Transverse colon (tissue), 4 donors: ENCODE results near the gene QKI.

Experiments
- CTCF ChIP-seq, 5 experiments: fragments of 200-600 bp in 3 of 5; fragments of 450-650 bp in 2 of 5; sonication (generic) in 3 of 5; IDR thresholded peaks; 1 replicate in 2 of 5; 2 replicates in 3 of 5; pipeline ENCODE4 v1.5.1; 2016 to 2017; ENCODE audit warnings: antibody characterized with exemption in 5 of 5, inconsistent platforms in 3 of 5, mild to moderate bottlenecking in 2 of 5, moderate library complexity in 1 of 5
- EP300 ChIP-seq: sonication (generic); formaldehyde crosslinking; IDR thresholded peaks from one replicate; pipeline ENCODE4 v1.6.1; 2017; ENCODE audit warnings: antibody characterized with exemption, low read depth
- POLR2AphosphoS5 ChIP-seq, 3 donors: sonication (generic); formaldehyde crosslinking; IDR thresholded peaks; one replicate each; pipeline ENCODE4 v1.6.1; 2016; ENCODE audit warnings: antibody characterized with exemption in 3 of 3

DNA sequence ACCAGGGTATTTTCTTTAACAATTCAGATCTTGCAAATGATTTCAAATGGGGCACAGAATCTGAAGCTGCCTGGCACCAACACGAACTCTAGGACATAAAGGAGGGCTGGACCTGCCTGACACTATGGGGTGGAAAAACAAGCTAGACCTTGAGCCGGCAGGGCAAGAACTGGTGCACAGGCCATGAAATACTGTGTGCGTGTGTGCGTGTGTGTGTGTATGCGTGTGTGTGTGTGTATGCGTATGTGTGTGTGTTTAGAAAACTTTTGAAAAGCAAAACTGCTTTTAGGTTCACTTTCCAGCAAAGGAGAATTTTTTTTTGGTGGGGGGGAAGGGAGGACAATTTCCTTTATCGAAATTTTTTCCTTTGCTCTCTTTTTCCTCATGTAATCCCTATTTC, 11.9 kb upstream of the QKI start:
- TF ChIP-seq CTCF (IDR thresholded peaks at IDR 0.05), result no peak
- TF ChIP-seq EP300, result no peak
- TF ChIP-seq POLR2AphosphoS5 (IDR thresholded peaks at IDR 0.05), result no peak
